Vagina (tissue), 2 donors: ENCODE data around the gene FAM135A.

Experiments used
- POLR2A ChIP-seq, 2 donors: fragments of 450-650 bp; IDR thresholded peaks; one replicate each; pipeline ENCODE4 v1.6.1; 2017; ENCODE audit warnings: antibody characterized with exemption in 2 of 2, mild to moderate bottlenecking in 2 of 2, moderate library complexity in 2 of 2
- TF ChIP-seq, protein P1 (sequence below), 3 experiments: fragments of 450-650 bp in 2 of 3; fragments of 200-600 bp in 1 of 3; sonication (generic) in 1 of 3; IDR thresholded peaks; one replicate each; pipeline ENCODE4 v1.5.1; 2017 to 2019; ENCODE audit warnings: antibody characterized with exemption in 3 of 3, mild to moderate bottlenecking in 2 of 3, moderate library complexity in 2 of 3

DNA sequence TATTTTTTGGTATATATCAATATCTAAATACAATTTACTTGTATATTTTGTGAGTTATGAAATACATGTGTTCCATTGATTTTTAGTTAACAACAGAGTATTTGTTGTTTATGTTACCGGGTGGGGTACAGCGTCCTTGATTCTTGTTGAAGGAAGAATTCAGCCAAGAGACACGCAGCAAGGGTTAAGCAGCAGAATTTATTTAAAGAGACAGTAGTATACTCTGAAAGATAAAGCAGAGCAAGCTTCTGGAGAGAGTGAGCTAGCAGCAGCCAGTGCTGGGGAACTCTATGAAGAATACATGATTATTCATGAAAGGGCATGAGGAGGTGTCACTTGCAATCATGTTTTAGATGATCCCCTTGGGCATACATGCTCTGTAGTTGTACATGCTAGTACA is 76.1 kb downstream of the FAM135A start:
- TF ChIP-seq, protein P1, sequence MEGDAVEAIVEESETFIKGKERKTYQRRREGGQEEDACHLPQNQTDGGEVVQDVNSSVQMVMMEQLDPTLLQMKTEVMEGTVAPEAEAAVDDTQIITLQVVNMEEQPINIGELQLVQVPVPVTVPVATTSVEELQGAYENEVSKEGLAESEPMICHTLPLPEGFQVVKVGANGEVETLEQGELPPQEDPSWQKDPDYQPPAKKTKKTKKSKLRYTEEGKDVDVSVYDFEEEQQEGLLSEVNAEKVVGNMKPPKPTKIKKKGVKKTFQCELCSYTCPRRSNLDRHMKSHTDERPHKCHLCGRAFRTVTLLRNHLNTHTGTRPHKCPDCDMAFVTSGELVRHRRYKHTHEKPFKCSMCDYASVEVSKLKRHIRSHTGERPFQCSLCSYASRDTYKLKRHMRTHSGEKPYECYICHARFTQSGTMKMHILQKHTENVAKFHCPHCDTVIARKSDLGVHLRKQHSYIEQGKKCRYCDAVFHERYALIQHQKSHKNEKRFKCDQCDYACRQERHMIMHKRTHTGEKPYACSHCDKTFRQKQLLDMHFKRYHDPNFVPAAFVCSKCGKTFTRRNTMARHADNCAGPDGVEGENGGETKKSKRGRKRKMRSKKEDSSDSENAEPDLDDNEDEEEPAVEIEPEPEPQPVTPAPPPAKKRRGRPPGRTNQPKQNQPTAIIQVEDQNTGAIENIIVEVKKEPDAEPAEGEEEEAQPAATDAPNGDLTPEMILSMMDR (IDR thresholded peaks at IDR 0.05) = no peak
- no peak for TF ChIP-seq POLR2A (IDR thresholded peaks at IDR 0.05)
